K562 (cell line): ENCODE data around the gene TNIK. TPM values are rescaled to one million over a fixed set of nuclear protein-coding genes. Genes with fewer than 3 reads are reported as not detected.

Source experiments
- RHOXF2B ChIP-seq: fragments of 250-450 bp; sonication (Bioruptor Pico); conservative IDR thresholded peaks from 2 replicates; pipeline ENCODE4 v1.5.1; 2021
- ZSCAN32 ChIP-seq: fragments of 450-650 bp; formaldehyde crosslinking; IDR thresholded peaks from 2 replicates; pipeline ENCODE4 v1.4.0; 2020; ENCODE audit warnings: mild to moderate bottlenecking, moderate library complexity
- polyA plus RNA-seq, 8 experiments: library from polyadenylated mRNA; depleted of rRNA in 4 of 8; stranded (reverse) in 5 of 8; unstranded in 3 of 8; fragments of >200 nt; fragmentation: Nextera tagmentation in 2 of 8; fragmentation: Illumina TruSeq in 1 of 8; extraction: Ambion mirVana in 2 of 8; extraction: Trizol in 1 of 8; gene quantifications; 2 replicates each; pipeline versions ENCODE4 v1.2.1 to v1.2.3, GENCODE V29; 2011 to 2014; ENCODE audit warnings: inconsistent platforms in 1 of 8, missing spikeins in 1 of 8
- total RNA-seq, 7 experiments: library from RNA; depleted of rRNA in 6 of 7; stranded (reverse); fragments of >200 nt in 6 of 7; fragmentation: Illumina TruSeq in 2 of 7; extraction: Trizol in 2 of 7; gene quantifications; 2 replicates each; pipeline versions ENCODE4 v1.2.1 to v1.2.3, GENCODE V29; 2011 to 2021; ENCODE audit warnings: low replicate concordance in 1 of 7
- TF ChIP-seq, protein P1 (sequence below), 2 experiments: fragments of 450-650 bp; IDR thresholded peaks; 2 replicates each; pipeline ENCODE4 v1.6.1; 2016; ENCODE audit warnings: mild to moderate bottlenecking in 2 of 2, borderline replicate concordance in 1 of 2, low read depth in 1 of 2, moderate library complexity in 1 of 2
- TF ChIP-seq, protein P2 (sequence below): sonication (generic); formaldehyde crosslinking; IDR thresholded peaks from 2 replicates; pipeline ENCODE4 v1.4.0; 2020; ENCODE audit warnings: mild to moderate bottlenecking, missing genetic modification reagents
- TF ChIP-seq, protein P3 (sequence below): fragments of 150-350 bp; conservative IDR thresholded peaks from 2 replicates; pipeline ENCODE4 v1.6.1; 2014; ENCODE audit warnings: low read length

TNIK gene
- total and polyA plus RNA-seq, 9 of the 15 experiments (the other 6 are each of a cell fraction or from before 2014, with no cell fraction given), result 6.6 to 39.0 (median 24.7) TPM

DNA sequence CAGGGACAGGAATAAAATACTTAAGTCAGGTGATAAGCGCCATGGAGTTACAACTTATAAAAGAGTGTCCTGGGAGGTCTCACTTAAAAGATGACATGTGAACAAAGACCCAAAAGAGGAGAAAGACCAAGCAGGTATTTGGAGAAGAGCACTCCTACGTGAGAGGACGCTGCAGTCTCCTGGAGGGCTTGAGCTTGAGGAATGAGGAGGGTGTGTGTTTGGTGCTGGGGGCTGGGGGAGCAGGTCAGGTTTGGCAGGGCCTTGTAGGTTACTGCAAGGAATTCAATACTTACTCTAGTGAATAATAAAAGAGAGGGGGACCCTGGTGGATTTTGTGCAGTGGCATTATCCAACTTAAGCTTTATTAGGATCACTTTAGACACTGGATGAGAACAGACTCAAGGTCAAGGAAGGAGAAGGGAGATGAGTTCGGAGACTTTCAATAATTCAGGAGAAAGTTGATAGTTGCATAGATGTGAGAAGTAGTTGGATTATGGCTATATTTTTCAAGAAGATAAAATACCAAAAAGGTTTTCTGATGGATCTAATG lies 32.4 kb downstream of the TNIK start (continued):
- TF ChIP-seq, protein P1, sequence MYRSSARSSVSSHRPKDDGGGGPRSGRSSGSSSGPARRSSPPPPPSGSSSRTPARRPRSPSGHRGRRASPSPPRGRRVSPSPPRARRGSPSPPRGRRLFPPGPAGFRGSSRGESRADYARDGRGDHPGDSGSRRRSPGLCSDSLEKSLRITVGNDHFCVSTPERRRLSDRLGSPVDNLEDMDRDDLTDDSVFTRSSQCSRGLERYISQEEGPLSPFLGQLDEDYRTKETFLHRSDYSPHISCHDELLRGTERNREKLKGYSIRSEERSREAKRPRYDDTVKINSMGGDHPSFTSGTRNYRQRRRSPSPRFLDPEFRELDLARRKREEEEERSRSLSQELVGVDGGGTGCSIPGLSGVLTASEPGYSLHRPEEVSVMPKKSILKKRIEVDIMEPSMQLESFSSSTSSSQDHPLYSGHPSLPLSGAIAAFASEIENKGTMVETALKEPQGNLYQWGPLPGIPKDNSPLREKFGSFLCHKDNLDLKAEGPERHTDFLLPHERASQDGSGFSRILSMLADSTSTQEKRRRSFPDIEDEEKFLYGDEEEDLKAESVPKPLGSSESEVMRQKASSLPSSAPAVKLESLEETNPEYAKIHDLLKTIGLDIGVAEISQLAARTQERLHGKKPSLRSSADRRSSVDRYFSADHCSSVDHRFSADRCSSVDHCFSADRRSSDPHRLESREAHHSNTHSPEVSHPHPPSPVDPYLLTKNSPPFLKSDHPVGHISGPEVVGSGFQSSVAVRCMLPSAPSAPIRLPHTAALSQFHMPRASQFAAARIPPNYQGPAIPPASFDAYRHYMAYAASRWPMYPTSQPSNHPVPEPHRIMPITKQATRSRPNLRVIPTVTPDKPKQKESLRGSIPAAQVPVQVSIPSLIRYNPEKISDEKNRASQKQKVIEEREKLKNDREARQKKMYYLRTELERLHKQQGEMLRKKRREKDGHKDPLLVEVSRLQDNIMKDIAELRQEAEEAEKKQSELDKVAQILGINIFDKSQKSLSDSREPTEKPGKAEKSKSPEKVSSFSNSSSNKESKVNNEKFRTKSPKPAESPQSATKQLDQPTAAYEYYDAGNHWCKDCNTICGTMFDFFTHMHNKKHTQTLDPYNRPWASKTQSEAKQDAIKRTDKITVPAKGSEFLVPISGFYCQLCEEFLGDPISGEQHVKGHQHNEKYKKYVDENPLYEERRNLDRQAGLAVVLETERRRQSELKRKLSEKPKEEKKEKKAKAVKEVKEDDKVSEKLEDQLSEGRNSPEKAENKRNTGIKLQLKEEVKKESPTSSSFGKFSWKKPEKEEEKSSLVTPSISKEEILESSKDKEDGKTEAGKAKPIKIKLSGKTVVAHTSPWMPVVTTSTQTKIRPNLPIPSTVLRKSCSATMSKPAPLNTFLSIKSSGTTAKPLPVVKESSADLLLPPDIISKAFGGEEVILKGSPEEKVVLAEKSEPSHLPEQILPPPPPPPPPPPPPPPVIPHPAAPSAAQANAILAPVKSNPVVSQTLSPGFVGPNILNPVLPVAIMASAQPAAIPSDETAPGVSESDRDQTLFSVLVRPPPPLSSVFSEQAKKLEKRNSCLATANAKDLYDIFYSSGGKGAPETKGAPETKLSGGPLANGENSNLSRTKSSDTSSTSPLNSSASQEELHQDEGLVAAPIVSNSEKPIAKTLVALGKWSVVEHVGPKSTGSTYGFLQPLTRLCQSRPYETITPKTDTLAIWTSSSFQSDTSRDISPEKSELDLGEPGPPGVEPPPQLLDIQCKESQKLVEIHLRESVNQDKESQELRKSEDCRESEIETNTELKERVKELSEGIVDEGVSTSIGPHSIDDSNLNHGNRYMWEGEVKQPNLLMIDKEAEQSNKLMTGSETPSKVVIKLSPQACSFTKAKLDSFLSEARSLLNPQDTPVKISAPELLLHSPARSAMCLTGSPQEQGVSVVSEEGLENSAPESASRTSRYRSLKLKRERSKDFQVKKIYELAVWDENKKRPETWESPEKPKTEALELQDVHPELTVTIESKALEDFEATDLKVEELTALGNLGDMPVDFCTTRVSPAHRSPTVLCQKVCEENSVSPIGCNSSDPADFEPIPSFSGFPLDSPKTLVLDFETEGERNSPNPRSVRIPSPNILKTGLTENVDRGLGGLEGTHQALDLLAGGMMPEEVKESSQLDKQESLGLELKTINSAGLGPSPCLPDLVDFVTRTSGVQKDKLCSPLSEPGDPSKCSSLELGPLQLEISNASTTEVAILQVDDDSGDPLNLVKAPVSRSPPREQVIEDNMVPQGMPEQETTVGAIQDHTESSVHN (IDR thresholded peaks at IDR 0.05; ENCODE audit: borderline replicate concordance in 1 of 2, low read depth in 1 of 2), result no peak
- TF ChIP-seq, protein P2, sequence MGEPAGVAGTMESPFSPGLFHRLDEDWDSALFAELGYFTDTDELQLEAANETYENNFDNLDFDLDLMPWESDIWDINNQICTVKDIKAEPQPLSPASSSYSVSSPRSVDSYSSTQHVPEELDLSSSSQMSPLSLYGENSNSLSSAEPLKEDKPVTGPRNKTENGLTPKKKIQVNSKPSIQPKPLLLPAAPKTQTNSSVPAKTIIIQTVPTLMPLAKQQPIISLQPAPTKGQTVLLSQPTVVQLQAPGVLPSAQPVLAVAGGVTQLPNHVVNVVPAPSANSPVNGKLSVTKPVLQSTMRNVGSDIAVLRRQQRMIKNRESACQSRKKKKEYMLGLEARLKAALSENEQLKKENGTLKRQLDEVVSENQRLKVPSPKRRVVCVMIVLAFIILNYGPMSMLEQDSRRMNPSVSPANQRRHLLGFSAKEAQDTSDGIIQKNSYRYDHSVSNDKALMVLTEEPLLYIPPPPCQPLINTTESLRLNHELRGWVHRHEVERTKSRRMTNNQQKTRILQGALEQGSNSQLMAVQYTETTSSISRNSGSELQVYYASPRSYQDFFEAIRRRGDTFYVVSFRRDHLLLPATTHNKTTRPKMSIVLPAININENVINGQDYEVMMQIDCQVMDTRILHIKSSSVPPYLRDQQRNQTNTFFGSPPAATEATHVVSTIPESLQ (CRISPR knock-in tag), result no peak
- TF ChIP-seq RHOXF2B (CRISPR knock-in tag), result no peak
- TF ChIP-seq, protein P3, sequence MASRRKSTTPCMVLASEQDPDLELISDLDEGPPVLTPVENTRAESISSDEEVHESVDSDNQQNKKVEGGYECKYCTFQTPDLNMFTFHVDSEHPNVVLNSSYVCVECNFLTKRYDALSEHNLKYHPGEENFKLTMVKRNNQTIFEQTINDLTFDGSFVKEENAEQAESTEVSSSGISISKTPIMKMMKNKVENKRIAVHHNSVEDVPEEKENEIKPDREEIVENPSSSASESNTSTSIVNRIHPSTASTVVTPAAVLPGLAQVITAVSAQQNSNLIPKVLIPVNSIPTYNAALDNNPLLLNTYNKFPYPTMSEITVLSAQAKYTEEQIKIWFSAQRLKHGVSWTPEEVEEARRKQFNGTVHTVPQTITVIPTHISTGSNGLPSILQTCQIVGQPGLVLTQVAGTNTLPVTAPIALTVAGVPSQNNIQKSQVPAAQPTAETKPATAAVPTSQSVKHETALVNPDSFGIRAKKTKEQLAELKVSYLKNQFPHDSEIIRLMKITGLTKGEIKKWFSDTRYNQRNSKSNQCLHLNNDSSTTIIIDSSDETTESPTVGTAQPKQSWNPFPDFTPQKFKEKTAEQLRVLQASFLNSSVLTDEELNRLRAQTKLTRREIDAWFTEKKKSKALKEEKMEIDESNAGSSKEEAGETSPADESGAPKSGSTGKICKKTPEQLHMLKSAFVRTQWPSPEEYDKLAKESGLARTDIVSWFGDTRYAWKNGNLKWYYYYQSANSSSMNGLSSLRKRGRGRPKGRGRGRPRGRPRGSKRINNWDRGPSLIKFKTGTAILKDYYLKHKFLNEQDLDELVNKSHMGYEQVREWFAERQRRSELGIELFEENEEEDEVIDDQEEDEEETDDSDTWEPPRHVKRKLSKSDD, result no peak
- TF ChIP-seq ZSCAN32 (CRISPR knock-in tag), result no peak
